Mammary epithelial cell (primary cell): Measurements from ENCODE around the gene PLPP7.

ENCODE experiments used
- CTCF ChIP-seq, 2 donors: IDR thresholded peaks in 1 of 2; conservative IDR thresholded peaks in 1 of 2; 2 replicates each; pipeline ENCODE4 v1.5.1; 2011 to 2012; ENCODE audit warnings: inconsistent platforms in 2 of 2, low read length in 2 of 2, mild to moderate bottlenecking in 2 of 2, control low read depth in 1 of 2, low read depth in 1 of 2; ENCODE audit not compliant: insufficient read depth in 1 of 2; ENCODE audit errors: extremely low read depth in 1 of 2
- EZH2 ChIP-seq: IDR thresholded peaks from 2 replicates; pipeline ENCODE4 v1.6.1; 2012; ENCODE audit warnings: low read length, inconsistent platforms, borderline replicate concordance

DNA sequence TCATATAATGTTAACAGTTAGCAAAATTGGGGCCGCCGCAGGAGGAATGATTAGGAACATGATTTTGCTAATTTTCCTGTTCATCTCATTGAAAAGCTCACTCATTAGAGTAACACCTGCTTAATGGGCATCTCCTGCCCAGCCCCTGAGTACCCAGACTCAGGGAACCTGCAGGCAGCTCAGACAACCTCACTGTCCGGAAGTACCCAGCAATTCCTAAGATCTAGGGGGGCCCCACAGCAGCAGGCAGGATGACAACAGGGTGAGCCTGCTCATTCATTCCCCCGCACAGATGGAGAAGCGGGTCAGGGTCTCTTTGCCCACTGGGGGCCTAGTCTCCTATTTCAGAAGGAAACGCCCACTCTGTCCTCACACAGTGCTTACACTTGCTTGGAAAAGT, 25.8 kb upstream of the PLPP7 start:
- TF ChIP-seq CTCF (conservative IDR thresholded peaks at IDR 0.05 in 1 of 2, IDR thresholded peaks at IDR 0.05 in 1 of 2; ENCODE audit: extremely low read depth in 1 of 2, insufficient read depth in 1 of 2, low read depth in 1 of 2, low read length in 2 of 2) (no peak), EZH2 (no peak)
